Stimulated activated CD4-positive, alpha-beta T cell treated with anti-CD3 and anti-CD28 coated beads, Interleukin-1b, Interleukin-23, amount 100 ng/mL, for 24 hours (primary cell): ENCODE results near the gene MTHFD1L.
A peak's percentile ranks its signal among the peaks of the same experiment; 100 is the strongest.
"Not testable (repeated sequence)": the region's sequence is repeated elsewhere in the genome, so short reads cannot be mapped to it uniquely, and the experiment has no call there.

ENCODE experiments used
- DNase-seq, 4 experiments: peaks; one replicate each; pipeline ENCODE4 v3.0.0-alpha.2; 2020; ENCODE audit warnings: low read depth in 4 of 4, low spot score in 1 of 4

MTHFD1L gene

GRCh38 chr6:151036869-151037680 lies 171.6 kb downstream of the MTHFD1L start:
- DNase-seq, result peak in 1 of 4 experiments; percentile 12

GRCh38 chr6:151038616-151039015 lies 173.1 kb downstream of the MTHFD1L start:
- DNase-seq, result no peak

- not testable (repeated sequence) for DNase-seq
Observed at GRCh38 chr6:151040888-151041521, 175.5 kb downstream of the MTHFD1L start.

GRCh38 chr6:151041686-151042085 lies 176.2 kb downstream of the MTHFD1L start:
- no peak for DNase-seq

- not testable (repeated sequence) for DNase-seq
Observed at GRCh38 chr6:151042911-151043330, 177.4 kb downstream of the MTHFD1L start.

GRCh38 chr6:151043944-151044343 lies 178.4 kb downstream of the MTHFD1L start:
- no peak for DNase-seq

GRCh38 chr6:151044465-151045441 lies 179.3 kb downstream of the MTHFD1L start:
- DNase-seq, result no peak

- DNase-seq, result not testable (repeated sequence)
Observed at GRCh38 chr6:151045511-151046222, 180.2 kb downstream of the MTHFD1L start.

GRCh38 chr6:151051164-151051563 lies 185.7 kb downstream of the MTHFD1L start:
- no peak for DNase-seq

- DNase-seq, result no peak
Observed at GRCh38 chr6:151052021-151052646, 186.6 kb downstream of the MTHFD1L start.

GRCh38 chr6:151054306-151054705 lies 188.8 kb downstream of the MTHFD1L start:
- no peak for DNase-seq

GRCh38 chr6:151056230-151056907 lies 190.9 kb downstream of the MTHFD1L start:
- no peak for DNase-seq

GRCh38 chr6:151057061-151057460 lies 191.6 kb downstream of the MTHFD1L start:
- no peak for DNase-seq

- DNase-seq, result no peak
Observed at GRCh38 chr6:151058021-151058733, 192.7 kb downstream of the MTHFD1L start.

- DNase-seq, result no peak
Observed at GRCh38 chr6:151059612-151060095, 194.2 kb downstream of the MTHFD1L start.

GRCh38 chr6:151060096-151060765 lies 194.7 kb downstream of the MTHFD1L start:
- DNase-seq, result no peak

GRCh38 chr6:151060766-151061531 lies 195.4 kb downstream of the MTHFD1L start:
- no peak for DNase-seq

GRCh38 chr6:151063352-151063751 lies 197.8 kb downstream of the MTHFD1L start:
- no peak for DNase-seq
